ENCODE results near the gene CLCA2. TPM values are rescaled to one million over a fixed set of nuclear protein-coding genes. Genes with fewer than 3 reads are reported as not detected.
A peak's percentile ranks its signal among the peaks of the same experiment; 100 is the strongest.

The CLCA2 gene
- total RNA-seq, 1 experiment from 2014 or later: 0.20 TPM

GRCh38 chr1:86449103-86449502, 25.1 kb downstream of the CLCA2 start:
- ChIA-PET CTCF (interaction anchor here (0.7 kb wide), 1 partner anchor 186 kb away, joined by 3 read pairs; no protein-coding TSS in a partner anchor), POLR2A (ENCODE audit: unreplicated experiment) (no interaction called here)
- DNase-seq: no peak
- Histone ChIP-seq H3K4me3 (no peak overlapping the region), H3K36me3 (ENCODE audit: low read depth) (no peaks in the 10 kb centered on the region), H3K4me2 (no peak overlapping the region), H3K79me2 (ENCODE audit: low read depth) (no peaks in the 10 kb centered on the region), H3K9me3 (ENCODE audit: insufficient read depth, low read depth) (no peaks in the 10 kb centered on the region), H3K9me2 (ENCODE audit: insufficient read depth) (no peaks in the 10 kb centered on the region), H3K27ac (no peak overlapping the region), H2AFZ (no peak overlapping the region), H3F3A (ENCODE audit: insufficient read depth, low read depth) (no peaks in the 10 kb centered on the region), H4K20me1 (ENCODE audit: insufficient read depth) (no peaks in the 10 kb centered on the region), H3K4me1 (replicated peaks; ENCODE audit: insufficient read depth) (no peaks in the 10 kb centered on the region), H3K27me3 (ENCODE audit: insufficient read depth, low read depth) (no peaks in the 10 kb centered on the region)
- BruUV-seq (replicated peaks): no TSS peak
- TF ChIP-seq, protein P1, sequence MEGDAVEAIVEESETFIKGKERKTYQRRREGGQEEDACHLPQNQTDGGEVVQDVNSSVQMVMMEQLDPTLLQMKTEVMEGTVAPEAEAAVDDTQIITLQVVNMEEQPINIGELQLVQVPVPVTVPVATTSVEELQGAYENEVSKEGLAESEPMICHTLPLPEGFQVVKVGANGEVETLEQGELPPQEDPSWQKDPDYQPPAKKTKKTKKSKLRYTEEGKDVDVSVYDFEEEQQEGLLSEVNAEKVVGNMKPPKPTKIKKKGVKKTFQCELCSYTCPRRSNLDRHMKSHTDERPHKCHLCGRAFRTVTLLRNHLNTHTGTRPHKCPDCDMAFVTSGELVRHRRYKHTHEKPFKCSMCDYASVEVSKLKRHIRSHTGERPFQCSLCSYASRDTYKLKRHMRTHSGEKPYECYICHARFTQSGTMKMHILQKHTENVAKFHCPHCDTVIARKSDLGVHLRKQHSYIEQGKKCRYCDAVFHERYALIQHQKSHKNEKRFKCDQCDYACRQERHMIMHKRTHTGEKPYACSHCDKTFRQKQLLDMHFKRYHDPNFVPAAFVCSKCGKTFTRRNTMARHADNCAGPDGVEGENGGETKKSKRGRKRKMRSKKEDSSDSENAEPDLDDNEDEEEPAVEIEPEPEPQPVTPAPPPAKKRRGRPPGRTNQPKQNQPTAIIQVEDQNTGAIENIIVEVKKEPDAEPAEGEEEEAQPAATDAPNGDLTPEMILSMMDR (conservative IDR thresholded peaks at IDR 0.05): no peak
- no peak for TF ChIP-seq EZH2 (IDR thresholded peaks at IDR 0.05; ENCODE audit: low read depth)
- intact Hi-C loops (cut with micrococcal nuclease; ENCODE audit: unreplicated experiment): no loop called here

GRCh38 chr1:86450847-86451246, 26.9 kb downstream of the CLCA2 start:
- Histone ChIP-seq H3K27ac (no peak overlapping the region), H3K4me2 (no peak overlapping the region), H3K9me2 (ENCODE audit: insufficient read depth) (no peaks in the 10 kb centered on the region), H3K79me2 (ENCODE audit: low read depth) (no peaks in the 10 kb centered on the region), H3K27me3 (ENCODE audit: insufficient read depth, low read depth) (no peaks in the 10 kb centered on the region), H2AFZ (no peak overlapping the region), H4K20me1 (ENCODE audit: insufficient read depth) (no peaks in the 10 kb centered on the region), H3K4me3 (no peak overlapping the region), H3K4me1 (replicated peaks; ENCODE audit: insufficient read depth) (no peaks in the 10 kb centered on the region), H3K9me3 (ENCODE audit: insufficient read depth, low read depth) (no peaks in the 10 kb centered on the region), H3K36me3 (ENCODE audit: low read depth) (no peaks in the 10 kb centered on the region), H3F3A (ENCODE audit: insufficient read depth, low read depth) (no peaks in the 10 kb centered on the region)
- intact Hi-C loops (cut with micrococcal nuclease; ENCODE audit: unreplicated experiment): no loop called here
- TF ChIP-seq EZH2 (IDR thresholded peaks at IDR 0.05; ENCODE audit: low read depth): no peak
- TF ChIP-seq, protein P1 (conservative IDR thresholded peaks at IDR 0.05): no peak
- no peak for DNase-seq
- ChIA-PET CTCF (no interaction called here), POLR2A (ENCODE audit: unreplicated experiment) (no interaction called here)
- no TSS peak for BruUV-seq (replicated peaks)

GRCh38 chr1:86453664-86454063, 29.7 kb downstream of the CLCA2 start:
- no peaks in the 10 kb centered on the region for H3K4me1 ChIP-seq (replicated peaks; ENCODE audit: insufficient read depth)
- no peaks in the 10 kb centered on the region for H3K79me2 ChIP-seq (ENCODE audit: low read depth)
- POLR2A ChIA-PET (ENCODE audit: unreplicated experiment): no interaction called here
- H2AFZ ChIP-seq: 0 out of 2 replicates have a peak overlapping the region, but pooled peaks have one; percentile 15
- no peaks in the 10 kb centered on the region for H4K20me1 ChIP-seq (ENCODE audit: insufficient read depth)
- H3F3A ChIP-seq (ENCODE audit: insufficient read depth, low read depth): no peaks in the 10 kb centered on the region
- BruUV-seq (replicated peaks): no TSS peak
- H3K9me2 ChIP-seq (ENCODE audit: insufficient read depth): no peaks in the 10 kb centered on the region
- H3K27me3 ChIP-seq (ENCODE audit: insufficient read depth, low read depth): no peaks in the 10 kb centered on the region
- CTCF ChIA-PET: no interaction called here
- H3K36me3 ChIP-seq (ENCODE audit: low read depth): no peaks in the 10 kb centered on the region
- no peak overlapping the region for H3K4me3 ChIP-seq
- intact Hi-C loops (cut with micrococcal nuclease; ENCODE audit: unreplicated experiment): no loop called here
- no peak for TF ChIP-seq EZH2 (IDR thresholded peaks at IDR 0.05; ENCODE audit: low read depth)
- TF ChIP-seq, protein P1 (conservative IDR thresholded peaks at IDR 0.05): no peak
- no peaks in the 10 kb centered on the region for H3K9me3 ChIP-seq (ENCODE audit: insufficient read depth, low read depth)
- no peak for DNase-seq
- no peak overlapping the region for H3K4me2 ChIP-seq
- no peak overlapping the region for H3K27ac ChIP-seq

All from PC-9 (cell line).